ENCODE results near the gene HEXD.
"Not testable (repeated sequence)": the region's sequence is repeated elsewhere in the genome, so short reads cannot be mapped to it uniquely, and the experiment has no call there.

HEXD gene

DNA sequence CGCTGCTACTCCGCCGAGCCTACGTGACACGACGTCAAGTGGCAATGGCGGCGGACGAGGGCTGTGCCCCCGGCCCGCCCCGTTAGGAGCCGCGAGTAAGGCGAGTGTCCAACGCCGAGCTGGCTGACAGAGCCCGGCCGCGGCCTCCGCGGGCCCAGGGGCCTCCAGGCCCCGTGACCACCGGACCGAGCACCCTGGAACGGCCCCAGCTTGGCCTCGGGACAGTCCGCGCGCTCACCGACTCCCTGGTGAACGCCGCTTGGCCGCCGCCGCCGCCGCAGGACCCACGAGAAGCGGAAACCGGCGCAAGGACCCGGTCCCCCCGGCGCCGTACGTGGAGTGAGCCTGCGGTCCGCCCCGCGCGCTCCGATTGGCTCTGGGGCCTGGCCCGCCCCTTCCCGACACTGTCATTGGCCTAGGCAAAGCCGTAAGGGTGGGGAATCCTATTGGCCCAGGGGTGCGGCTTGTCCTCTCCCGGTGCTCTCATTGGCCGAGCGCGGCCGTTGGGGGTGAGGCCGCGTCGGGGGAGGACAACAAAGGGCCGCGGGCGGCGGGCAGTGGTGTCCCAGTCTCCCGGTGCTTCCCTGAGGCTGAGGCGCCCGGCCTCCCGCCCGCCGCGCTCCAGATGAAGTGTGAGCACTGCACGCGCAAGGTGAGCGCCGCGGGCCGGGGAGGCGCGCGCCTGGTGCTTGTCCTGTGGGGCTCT, 40.2 kb downstream of the HEXD start, which contains the start of gene NARF:
Gene NARF, plus strand, starts transcription at position 563 of the 706 bp plus-strand sequence. Its CDS starts 63 bp downstream, at position 626.
- peaks cover 20% of the 10 kb centered on the region for H3K36me3 Mint-ChIP-seq (ENCODE audit: low read depth)
- H3K4me3 Mint-ChIP-seq = peak within 1 kb of the TSS; percentile 97 to 98 (median 98)
- H3K27ac Mint-ChIP-seq = peak within 1 kb of the TSS; percentile 89 to 98 (median 97)
- TF ChIP-seq, protein P1, sequence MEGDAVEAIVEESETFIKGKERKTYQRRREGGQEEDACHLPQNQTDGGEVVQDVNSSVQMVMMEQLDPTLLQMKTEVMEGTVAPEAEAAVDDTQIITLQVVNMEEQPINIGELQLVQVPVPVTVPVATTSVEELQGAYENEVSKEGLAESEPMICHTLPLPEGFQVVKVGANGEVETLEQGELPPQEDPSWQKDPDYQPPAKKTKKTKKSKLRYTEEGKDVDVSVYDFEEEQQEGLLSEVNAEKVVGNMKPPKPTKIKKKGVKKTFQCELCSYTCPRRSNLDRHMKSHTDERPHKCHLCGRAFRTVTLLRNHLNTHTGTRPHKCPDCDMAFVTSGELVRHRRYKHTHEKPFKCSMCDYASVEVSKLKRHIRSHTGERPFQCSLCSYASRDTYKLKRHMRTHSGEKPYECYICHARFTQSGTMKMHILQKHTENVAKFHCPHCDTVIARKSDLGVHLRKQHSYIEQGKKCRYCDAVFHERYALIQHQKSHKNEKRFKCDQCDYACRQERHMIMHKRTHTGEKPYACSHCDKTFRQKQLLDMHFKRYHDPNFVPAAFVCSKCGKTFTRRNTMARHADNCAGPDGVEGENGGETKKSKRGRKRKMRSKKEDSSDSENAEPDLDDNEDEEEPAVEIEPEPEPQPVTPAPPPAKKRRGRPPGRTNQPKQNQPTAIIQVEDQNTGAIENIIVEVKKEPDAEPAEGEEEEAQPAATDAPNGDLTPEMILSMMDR (IDR thresholded peaks at IDR 0.05; ENCODE audit: unreplicated experiment in 3 of 3) = no peak
- H3K27me3 Mint-ChIP-seq (ENCODE audit: low read depth) = no peaks in the 10 kb centered on the region
- peaks cover 16% of the 10 kb centered on the region for H3K4me1 Mint-ChIP-seq
- H3K9me3 Mint-ChIP-seq = no peaks in the 10 kb centered on the region

DNA sequence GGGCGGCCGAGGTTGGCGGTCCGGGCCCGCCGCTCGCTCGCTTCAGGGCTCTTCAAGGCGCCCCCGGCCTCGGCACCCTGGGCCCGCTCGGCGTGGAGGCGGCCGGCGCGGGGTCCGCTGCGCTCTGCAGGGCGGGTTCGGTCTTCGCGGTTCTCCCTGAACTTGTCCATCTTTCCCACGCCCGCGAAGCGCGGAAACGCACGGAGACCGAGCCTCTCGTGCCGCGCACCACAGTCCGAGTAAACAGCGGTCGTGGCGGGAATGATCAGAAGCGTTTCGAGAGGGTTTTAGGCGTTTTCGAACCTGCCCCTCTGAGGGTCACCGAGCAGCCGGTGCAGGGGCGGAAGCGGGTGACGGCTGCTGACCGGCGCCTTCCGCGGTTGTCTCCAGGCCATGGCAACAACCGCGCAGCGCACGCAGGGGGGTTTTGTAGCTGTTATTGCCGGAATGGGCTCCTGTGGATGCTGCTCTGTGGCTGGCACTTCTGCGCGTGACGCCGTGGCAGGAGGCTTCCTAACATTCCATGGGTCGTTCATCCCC, 40.8 kb downstream of the HEXD start:
- TF ChIP-seq, protein P1 (IDR thresholded peaks at IDR 0.05; ENCODE audit: unreplicated experiment in 3 of 3) = no peak
- peaks cover 16% of the 10 kb centered on the region for H3K4me1 Mint-ChIP-seq
- H3K27me3 Mint-ChIP-seq (ENCODE audit: low read depth) = no peaks in the 10 kb centered on the region
- H3K4me3 Mint-ChIP-seq = peak overlapping the region; percentile 97 to 98 (median 98)
- H3K27ac Mint-ChIP-seq = peak overlapping the region; percentile 37 to 84 (median 74)
- H3K9me3 Mint-ChIP-seq = no peaks in the 10 kb centered on the region
- H3K36me3 Mint-ChIP-seq (ENCODE audit: low read depth) = peaks cover 26% of the 10 kb centered on the region

DNA sequence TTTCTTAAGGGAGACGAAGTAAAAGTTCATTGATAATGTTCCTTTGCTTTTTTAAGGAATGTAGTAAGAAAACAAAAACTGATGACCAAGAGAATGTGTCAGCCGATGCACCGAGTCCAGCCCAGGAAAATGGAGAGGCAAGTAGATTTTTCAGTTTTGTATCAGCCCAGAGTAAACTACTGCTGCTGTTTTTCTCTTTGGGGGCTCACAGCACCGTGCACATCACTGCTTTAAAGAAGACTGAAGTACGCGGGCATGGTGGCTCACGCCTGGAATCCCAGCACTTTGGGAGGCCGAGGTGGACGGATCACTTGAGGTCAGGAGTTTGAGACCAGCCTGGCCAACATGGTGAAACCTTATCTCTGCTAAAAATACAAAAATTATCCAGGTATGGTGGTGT, 41.8 kb downstream of the HEXD start:
- not testable (repeated sequence) for H3K9me3 Mint-ChIP-seq; H3K27ac Mint-ChIP-seq; H3K27me3 Mint-ChIP-seq (ENCODE audit: low read depth)
- Mint-ChIP-seq H3K4me1 (peaks cover 16% of the 10 kb centered on the region), H3K4me3 (peak overlapping the region; percentile 43 to 98 (median 97)), H3K36me3 (ENCODE audit: low read depth) (peaks cover 35% of the 10 kb centered on the region)

DNA sequence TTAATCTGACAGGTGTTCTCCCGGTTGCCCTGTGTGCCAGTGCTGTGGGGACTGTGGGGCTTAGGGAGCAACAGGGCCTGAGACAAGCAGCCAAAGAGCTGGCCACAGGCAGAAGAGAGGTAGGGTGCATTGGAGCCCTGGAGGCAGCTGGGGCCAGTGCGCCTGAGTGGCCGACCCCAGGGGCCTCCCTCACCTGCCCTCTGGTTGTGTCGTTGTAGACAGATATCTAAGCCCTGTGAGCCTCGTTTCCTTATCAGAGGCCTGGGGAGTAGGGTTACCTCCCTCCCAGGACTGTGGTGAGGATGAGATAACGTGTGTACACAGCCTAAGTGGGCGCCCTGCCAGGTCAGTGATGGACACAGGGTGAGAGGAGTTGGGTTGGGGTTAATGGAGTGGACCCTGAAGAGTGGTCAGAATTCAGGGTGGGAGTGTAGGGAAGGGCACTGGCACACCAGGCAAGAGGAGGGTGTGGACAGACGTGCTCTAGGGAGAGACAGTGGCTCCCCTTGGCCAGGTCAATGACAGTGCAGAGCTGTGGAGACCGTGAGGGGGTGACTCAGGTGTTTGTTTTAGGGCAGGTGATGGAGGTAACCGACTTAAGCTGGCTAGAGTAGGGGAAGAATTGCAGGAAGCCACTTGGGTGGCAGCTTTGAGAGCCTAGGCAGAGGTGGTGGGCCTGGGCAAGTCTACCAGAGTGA, 43.8 kb downstream of the HEXD start:
- no peaks in the 10 kb centered on the region for H3K27me3 Mint-ChIP-seq (ENCODE audit: low read depth)
- H3K4me3 Mint-ChIP-seq = peak overlapping the region; percentile 0 to 56 (median 50)
- H3K36me3 Mint-ChIP-seq (ENCODE audit: low read depth) = peaks cover 49% of the 10 kb centered on the region
- TF ChIP-seq, protein P1 (IDR thresholded peaks at IDR 0.05; ENCODE audit: unreplicated experiment in 3 of 3) = no peak
- no peaks in the 10 kb centered on the region for H3K9me3 Mint-ChIP-seq
- H3K4me1 Mint-ChIP-seq = peaks cover 16% of the 10 kb centered on the region
- H3K27ac Mint-ChIP-seq = no peak overlapping the region

DNA sequence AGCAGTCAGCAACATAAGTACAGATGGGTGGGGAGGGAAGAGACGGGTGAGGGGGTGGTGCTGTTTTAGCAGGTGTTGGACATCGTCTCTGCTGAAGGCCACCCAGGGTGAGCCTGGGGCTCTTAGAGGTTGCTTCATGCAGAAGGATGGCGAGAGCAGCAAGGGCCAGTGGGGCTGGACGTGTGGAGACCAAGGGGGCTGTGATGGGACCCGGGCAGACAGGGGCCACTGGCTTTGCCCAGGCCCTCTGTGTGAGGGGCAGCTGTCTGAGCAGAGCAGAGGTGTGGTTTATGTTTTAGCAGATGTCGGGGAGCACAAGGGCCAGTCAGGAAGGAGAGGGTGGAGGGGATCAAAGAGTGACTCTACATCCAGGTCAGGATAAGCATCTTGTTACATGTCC, 45.2 kb downstream of the HEXD start:
- peaks cover 53% of the 10 kb centered on the region for H3K36me3 Mint-ChIP-seq (ENCODE audit: low read depth)

More for the DNA sequence above, 45.2 kb downstream of the HEXD start:
- Mint-ChIP-seq H3K4me3 (no peak overlapping the region), H3K27ac (no peak overlapping the region), H3K27me3 (ENCODE audit: low read depth) (no peaks in the 10 kb centered on the region), H3K4me1 (peaks cover 4% of the 10 kb centered on the region), H3K9me3 (no peaks in the 10 kb centered on the region)
- TF ChIP-seq, protein P1 (IDR thresholded peaks at IDR 0.05; ENCODE audit: unreplicated experiment in 3 of 3) = no peak
